Left renal cortex interstitium (tissue), 4 donors: ENCODE results near the gene GRIN2A. TPM values are rescaled to one million over a fixed set of nuclear protein-coding genes. Genes with fewer than 3 reads are reported as not detected.

Source experiments
- DNase-seq, 4 donors: peaks; one replicate each; pipeline ENCODE4 v3.0.0-alpha.2; 2013; ENCODE audit warnings: low read depth in 4 of 4, low spot score in 2 of 4, missing footprints in 1 of 4
- polyA plus RNA-seq, 4 donors: library from polyadenylated mRNA; unstranded; fragments of 120-200 nt; gene quantifications; one replicate each; pipeline ENCODE4 v1.2.1, GENCODE V29; 2013; ENCODE audit not compliant: insufficient read length in 4 of 4

Gene GRIN2A
- polyA plus RNA-seq, 4 donors, result 3.7 to 7.2 (median 5.3) TPM

- DNase-seq, result no peak
Observed at GRCh38 chr16:9713156-9713555, 469.1 kb downstream of the GRIN2A start.

- DNase-seq, result no peak
Observed at GRCh38 chr16:9708972-9709620, 473.1 kb downstream of the GRIN2A start.

- no peak for DNase-seq
Observed at GRCh38 chr16:9706217-9706836, 475.9 kb downstream of the GRIN2A start.

GRCh38 chr16:9703731-9704130 lies 478.5 kb downstream of the GRIN2A start:
- DNase-seq, result no peak

Other genes starting within 250 kb of the GRIN2A start
- gene ATF7IP2, start 203.6 kb upstream of the GRIN2A start, polyA plus RNA-seq, result 10 to 100 TPM; 14.7 to 31.1 (median 20.9) TPM